ENCODE measurements around the gene CPM.

- TF ChIP-seq, protein P1, sequence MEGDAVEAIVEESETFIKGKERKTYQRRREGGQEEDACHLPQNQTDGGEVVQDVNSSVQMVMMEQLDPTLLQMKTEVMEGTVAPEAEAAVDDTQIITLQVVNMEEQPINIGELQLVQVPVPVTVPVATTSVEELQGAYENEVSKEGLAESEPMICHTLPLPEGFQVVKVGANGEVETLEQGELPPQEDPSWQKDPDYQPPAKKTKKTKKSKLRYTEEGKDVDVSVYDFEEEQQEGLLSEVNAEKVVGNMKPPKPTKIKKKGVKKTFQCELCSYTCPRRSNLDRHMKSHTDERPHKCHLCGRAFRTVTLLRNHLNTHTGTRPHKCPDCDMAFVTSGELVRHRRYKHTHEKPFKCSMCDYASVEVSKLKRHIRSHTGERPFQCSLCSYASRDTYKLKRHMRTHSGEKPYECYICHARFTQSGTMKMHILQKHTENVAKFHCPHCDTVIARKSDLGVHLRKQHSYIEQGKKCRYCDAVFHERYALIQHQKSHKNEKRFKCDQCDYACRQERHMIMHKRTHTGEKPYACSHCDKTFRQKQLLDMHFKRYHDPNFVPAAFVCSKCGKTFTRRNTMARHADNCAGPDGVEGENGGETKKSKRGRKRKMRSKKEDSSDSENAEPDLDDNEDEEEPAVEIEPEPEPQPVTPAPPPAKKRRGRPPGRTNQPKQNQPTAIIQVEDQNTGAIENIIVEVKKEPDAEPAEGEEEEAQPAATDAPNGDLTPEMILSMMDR (IDR thresholded peaks at IDR 0.05): peak in 1 of 6 experiments; percentile 4
- TF ChIP-seq POLR2A (IDR thresholded peaks at IDR 0.05): no peak
Observed at GRCh38 chr12:68844788-68845695, 87.9 kb downstream of the CPM start.
